OCI-LY7 (cell line): ENCODE data around the gene PPM1N.

Source experiments
- CTCF ChIP-seq: fragments of 200-600 bp; sonication (generic); conservative IDR thresholded peaks from 2 replicates; pipeline ENCODE4 v1.5.1; 2014; ENCODE audit warnings: mild to moderate bottlenecking, antibody characterized with exemption, low read length, moderate library complexity, mixed read lengths
- EZH2phosphoT487 ChIP-seq: fragments of 200-600 bp; sonication (generic); IDR thresholded peaks from 2 replicates; pipeline ENCODE4 v1.6.1; 2018; ENCODE audit warnings: low read depth, borderline replicate concordance, mild to moderate bottlenecking, mixed run types, antibody characterized with exemption, low read length, moderate library complexity, mixed read lengths

GRCh38 chr19:45496349-45496953 is 1.8 kb upstream of the PPM1N start:
- TF ChIP-seq CTCF (no peak), EZH2phosphoT487 (no peak)
